Measurements from ENCODE around the gene TBC1D2B.
"Not testable (repeated sequence)": the region's sequence is repeated elsewhere in the genome, so short reads cannot be mapped to it uniquely, and the experiment has no call there.

TBC1D2B gene

GRCh38 chr15:77995537-77995918 is 82.0 kb downstream of the TBC1D2B start:
- H3K27ac ChIP-seq (ENCODE audit: low read length); H3K4me3 ChIP-seq (ENCODE audit: low read length); H3K36me3 ChIP-seq (ENCODE audit: control insufficient read depth, insufficient read depth, low read length); H3K4me1 ChIP-seq (ENCODE audit: control insufficient read depth, insufficient read depth, low read length); DNase-seq (ENCODE audit: low read depth, low spot score); H3K9me3 ChIP-seq (ENCODE audit: control insufficient read depth, insufficient read depth, low read length); H3K27me3 ChIP-seq (ENCODE audit: control insufficient read depth, insufficient read depth, low read length): not testable (repeated sequence)
- WGBS (ENCODE audit: insufficient coverage, insufficient read length): no CpG with 5 or more reads among the region's 4 CpGs

GRCh38 chr15:77994893-77995536 is 82.5 kb downstream of the TBC1D2B start:
- not testable (repeated sequence) for H3K4me3 ChIP-seq (ENCODE audit: low read length); H3K36me3 ChIP-seq (ENCODE audit: control insufficient read depth, insufficient read depth, low read length); H3K27ac ChIP-seq (ENCODE audit: low read length); H3K27me3 ChIP-seq (ENCODE audit: control insufficient read depth, insufficient read depth, low read length); DNase-seq (ENCODE audit: low read depth, low spot score); H3K9me3 ChIP-seq (ENCODE audit: control insufficient read depth, insufficient read depth, low read length); H3K4me1 ChIP-seq (ENCODE audit: control insufficient read depth, insufficient read depth, low read length)
- WGBS (ENCODE audit: insufficient coverage, insufficient read length): no CpG with 5 or more reads among the region's 15 CpGs

- H3K27me3 ChIP-seq (ENCODE audit: control insufficient read depth, insufficient read depth, low read length); H3K27ac ChIP-seq (ENCODE audit: low read length); DNase-seq (ENCODE audit: low read depth, low spot score); H3K4me3 ChIP-seq (ENCODE audit: low read length); H3K36me3 ChIP-seq (ENCODE audit: control insufficient read depth, insufficient read depth, low read length); H3K4me1 ChIP-seq (ENCODE audit: control insufficient read depth, insufficient read depth, low read length); H3K9me3 ChIP-seq (ENCODE audit: control insufficient read depth, insufficient read depth, low read length): not testable (repeated sequence)
- WGBS (ENCODE audit: insufficient coverage, insufficient read length): no CpG with 5 or more reads among the region's 18 CpGs
These were observed 83.4 kb downstream of the TBC1D2B start for GRCh38 chr15:77993970-77994693.

- Histone ChIP-seq H3K27me3 (ENCODE audit: control insufficient read depth, insufficient read depth, low read length) (no peaks in the 10 kb centered on the region), H3K9me3 (ENCODE audit: control insufficient read depth, insufficient read depth, low read length) (no peaks in the 10 kb centered on the region), H3K27ac (ENCODE audit: low read length) (no peak overlapping the region), H3K36me3 (ENCODE audit: control insufficient read depth, insufficient read depth, low read length) (no peaks in the 10 kb centered on the region), H3K4me1 (ENCODE audit: control insufficient read depth, insufficient read depth, low read length) (peaks cover 5% of the 10 kb centered on the region), H3K4me3 (ENCODE audit: low read length) (no peak overlapping the region)
- DNase-seq (ENCODE audit: low read depth, low spot score): no peak
- WGBS (ENCODE audit: insufficient coverage, insufficient read length): no CpG with 5 or more reads among the region's 15 CpGs
These were observed 84.1 kb downstream of the TBC1D2B start for GRCh38 chr15:77993374-77993911.

- no CpG with 5 or more reads among the region's 28 CpGs for WGBS (ENCODE audit: insufficient coverage, insufficient read length)
These were observed 84.9 kb downstream of the TBC1D2B start for GRCh38 chr15:77992356-77993222.

GRCh38 chr15:77991658-77992201 is 85.8 kb downstream of the TBC1D2B start:
- not testable (repeated sequence) for DNase-seq (ENCODE audit: low read depth, low spot score); H3K4me3 ChIP-seq (ENCODE audit: low read length); H3K27ac ChIP-seq (ENCODE audit: low read length); H3K4me1 ChIP-seq (ENCODE audit: control insufficient read depth, insufficient read depth, low read length); H3K36me3 ChIP-seq (ENCODE audit: control insufficient read depth, insufficient read depth, low read length); H3K27me3 ChIP-seq (ENCODE audit: control insufficient read depth, insufficient read depth, low read length); H3K9me3 ChIP-seq (ENCODE audit: control insufficient read depth, insufficient read depth, low read length)
- no CpG with 5 or more reads among the region's 9 CpGs for WGBS (ENCODE audit: insufficient coverage, insufficient read length)

More at GRCh38 chr15:77992356-77993222, 84.9 kb downstream of the TBC1D2B start:
- no peaks in the 10 kb centered on the region for H3K36me3 ChIP-seq (ENCODE audit: control insufficient read depth, insufficient read depth, low read length)
- no peak overlapping the region for H3K27ac ChIP-seq (ENCODE audit: low read length)
- no peaks in the 10 kb centered on the region for H3K9me3 ChIP-seq (ENCODE audit: control insufficient read depth, insufficient read depth, low read length)
- no peak overlapping the region; the same call in 1 of the 2 replicates for H3K4me3 ChIP-seq (ENCODE audit: low read length)
- peaks cover 6% of the 10 kb centered on the region for H3K4me1 ChIP-seq (ENCODE audit: control insufficient read depth, insufficient read depth, low read length)
- no peaks in the 10 kb centered on the region for H3K27me3 ChIP-seq (ENCODE audit: control insufficient read depth, insufficient read depth, low read length)
- DNase-seq (ENCODE audit: low read depth, low spot score): no peak

GRCh38 chr15:77991029-77991406 is 86.5 kb downstream of the TBC1D2B start:
- Histone ChIP-seq H3K9me3 (ENCODE audit: control insufficient read depth, insufficient read depth, low read length) (no peaks in the 10 kb centered on the region), H3K27ac (ENCODE audit: low read length) (no peak overlapping the region), H3K4me3 (ENCODE audit: low read length) (no peak overlapping the region), H3K36me3 (ENCODE audit: control insufficient read depth, insufficient read depth, low read length) (no peaks in the 10 kb centered on the region), H3K4me1 (ENCODE audit: control insufficient read depth, insufficient read depth, low read length) (peaks cover 6% of the 10 kb centered on the region), H3K27me3 (ENCODE audit: control insufficient read depth, insufficient read depth, low read length) (no peaks in the 10 kb centered on the region)
- WGBS (ENCODE audit: insufficient coverage, insufficient read length): no CpG with 5 or more reads among the region's 12 CpGs
- DNase-seq (ENCODE audit: low read depth, low spot score): no peak

GRCh38 chr15:77989296-77990143 is 88.0 kb downstream of the TBC1D2B start:
- Histone ChIP-seq H3K9me3 (ENCODE audit: control insufficient read depth, insufficient read depth, low read length) (no peaks in the 10 kb centered on the region), H3K4me3 (ENCODE audit: low read length) (no peak overlapping the region), H3K4me1 (ENCODE audit: control insufficient read depth, insufficient read depth, low read length) (peaks cover 6% of the 10 kb centered on the region), H3K36me3 (ENCODE audit: control insufficient read depth, insufficient read depth, low read length) (no peaks in the 10 kb centered on the region), H3K27ac (ENCODE audit: low read length) (no peak overlapping the region), H3K27me3 (ENCODE audit: control insufficient read depth, insufficient read depth, low read length) (no peaks in the 10 kb centered on the region)
- DNase-seq (ENCODE audit: low read depth, low spot score): no peak
- no CpG with 5 or more reads among the region's 22 CpGs for WGBS (ENCODE audit: insufficient coverage, insufficient read length)

- WGBS (ENCODE audit: insufficient coverage, insufficient read length): no CpG with 5 or more reads among the region's 34 CpGs
These were observed 88.9 kb downstream of the TBC1D2B start for GRCh38 chr15:77988347-77989295.

More at GRCh38 chr15:77988347-77989295, 88.9 kb downstream of the TBC1D2B start:
- Histone ChIP-seq H3K36me3 (ENCODE audit: control insufficient read depth, insufficient read depth, low read length) (no peaks in the 10 kb centered on the region), H3K27ac (ENCODE audit: low read length) (no peak overlapping the region), H3K4me3 (ENCODE audit: low read length) (no peak overlapping the region), H3K9me3 (ENCODE audit: control insufficient read depth, insufficient read depth, low read length) (no peaks in the 10 kb centered on the region), H3K27me3 (ENCODE audit: control insufficient read depth, insufficient read depth, low read length) (no peaks in the 10 kb centered on the region), H3K4me1 (ENCODE audit: control insufficient read depth, insufficient read depth, low read length) (peaks cover 6% of the 10 kb centered on the region)
- DNase-seq (ENCODE audit: low read depth, low spot score): no peak

Data from iPS DF 6.9 (cell line).